CD14-positive monocyte (primary cell): ENCODE results near the gene MARCHF3. TPM values are rescaled to one million over a fixed set of nuclear protein-coding genes. Genes with fewer than 3 reads are reported as not detected.
"Not testable (repeated sequence)": the region's sequence is repeated elsewhere in the genome, so short reads cannot be mapped to it uniquely, and the experiment has no call there.

Source experiments
- DNase-seq, 3 donors: peaks; one replicate each; pipeline ENCODE4 v3.0.0-alpha.2; 2011 to 2022
- H2AFZ ChIP-seq: 2 replicates; pipeline ENCODE4 v1.6.0; 2012; ENCODE audit warnings: mild to moderate bottlenecking, low read depth, low read length, inconsistent platforms; ENCODE audit not compliant: insufficient read depth, poor library complexity, severe bottlenecking
- H3K27ac ChIP-seq, 2 donors: 1 replicate in 1 of 2; 2 replicates in 1 of 2; pipeline ENCODE4 v1.5.1; 2012 to 2013; ENCODE audit warnings: low read length in 2 of 2, control low read depth in 1 of 2, inconsistent platforms in 1 of 2, low read depth in 1 of 2, mild to moderate bottlenecking in 1 of 2
- H3K27me3 ChIP-seq, 2 donors: one replicate each; pipeline versions ENCODE4 v1.6.0 to v1.6.1; 2011 to 2013; ENCODE audit warnings: low read length in 2 of 2; ENCODE audit not compliant: control insufficient read depth in 2 of 2, insufficient read depth in 2 of 2
- H3K36me3 ChIP-seq, 2 donors: replicated peaks in 1 of 2; 1 replicate in 1 of 2; 2 replicates in 1 of 2; pipeline versions ENCODE4 v1.5.1 to v1.6.1; 2012 to 2013; ENCODE audit warnings: low read length in 2 of 2, control low read depth in 1 of 2, inconsistent platforms in 1 of 2, mild to moderate bottlenecking in 1 of 2; ENCODE audit not compliant: insufficient read depth in 2 of 2, control insufficient read depth in 1 of 2
- H3K4me1 ChIP-seq, 2 donors: 1 replicate in 1 of 2; 2 replicates in 1 of 2; pipeline versions ENCODE4 v1.5.1 to v1.6.1; 2012 to 2013; ENCODE audit warnings: low read length in 2 of 2, control low read depth in 1 of 2, inconsistent platforms in 1 of 2, mild to moderate bottlenecking in 1 of 2, moderate library complexity in 1 of 2; ENCODE audit not compliant: insufficient read depth in 2 of 2, control insufficient read depth in 1 of 2
- H3K4me2 ChIP-seq: replicated peaks from 2 replicates; pipeline ENCODE3; 2012; ENCODE audit warnings: low read length, moderate library complexity, mild to moderate bottlenecking; ENCODE audit not compliant: poor library complexity, severe bottlenecking; ENCODE audit errors: extremely low read depth
- H3K4me3 ChIP-seq, 3 experiments: fragments of 200-600 bp in 1 of 3; sonication (generic) in 1 of 3; replicated peaks in 1 of 3; 1 replicate in 2 of 3; 2 replicates in 1 of 3; pipeline ENCODE4 v1.5.1; 2011 to 2013; ENCODE audit warnings: low read length in 3 of 3, mild to moderate bottlenecking in 3 of 3, control low read depth in 2 of 3, low read depth in 2 of 3, inconsistent platforms in 1 of 3, moderate library complexity in 1 of 3
- H3K79me2 ChIP-seq: 2 replicates; pipeline ENCODE4 v1.6.0; 2012; ENCODE audit warnings: mild to moderate bottlenecking, control low read depth, inconsistent platforms, low read length, moderate library complexity; ENCODE audit not compliant: insufficient read depth
- H3K9ac ChIP-seq: 2 replicates; pipeline ENCODE4 v1.6.0; 2017; ENCODE audit warnings: low read length, mild to moderate bottlenecking; ENCODE audit not compliant: insufficient read depth, poor library complexity, severe bottlenecking
- H3K9me3 ChIP-seq, 2 donors: replicated peaks in 1 of 2; 1 replicate in 1 of 2; 2 replicates in 1 of 2; pipeline versions ENCODE4 v1.5.1 to v1.6.1; 2012 to 2013; ENCODE audit warnings: low read length in 2 of 2, control low read depth in 1 of 2; ENCODE audit not compliant: control insufficient read depth in 1 of 2, insufficient read depth in 1 of 2
- H4K20me1 ChIP-seq: 2 replicates; pipeline ENCODE4 v1.6.0; 2012; ENCODE audit warnings: mild to moderate bottlenecking, low read length, control low read depth, moderate library complexity; ENCODE audit not compliant: insufficient read depth
- H3K27ac Mint-ChIP-seq, 7 donors: one replicate each; pipeline ENCODE4 v1.8.0; 2020; ENCODE audit warnings: mild to moderate bottlenecking in 7 of 7, mixed read lengths in 7 of 7, moderate library complexity in 6 of 7, inconsistent platforms in 2 of 7
- H3K27me3 Mint-ChIP-seq, 3 donors: one replicate each; pipeline ENCODE4 v1.8.0; 2021 to 2022; ENCODE audit warnings: low read depth in 3 of 3, mild to moderate bottlenecking in 3 of 3, mixed read lengths in 3 of 3, moderate library complexity in 3 of 3, inconsistent platforms in 1 of 3
- H3K36me3 Mint-ChIP-seq, 2 donors: one replicate each; pipeline ENCODE4 v1.8.0; 2020; ENCODE audit warnings: mixed read lengths in 2 of 2, inconsistent platforms in 1 of 2, mild to moderate bottlenecking in 1 of 2
- H3K4me1 Mint-ChIP-seq: one replicate; pipeline ENCODE4 v1.8.0; 2020; ENCODE audit warnings: mild to moderate bottlenecking, mixed read lengths
- H3K4me3 Mint-ChIP-seq, 2 donors: one replicate each; pipeline ENCODE4 v1.8.0; 2020; ENCODE audit warnings: mild to moderate bottlenecking in 2 of 2, mixed read lengths in 2 of 2, moderate library complexity in 1 of 2
- H3K9me3 Mint-ChIP-seq, 7 donors: one replicate each; pipeline ENCODE4 v1.8.0; 2020 to 2022; ENCODE audit warnings: mixed read lengths in 7 of 7, mild to moderate bottlenecking in 6 of 7, moderate library complexity in 6 of 7, inconsistent platforms in 2 of 7
- CTCF ChIP-seq: fragments of 200-600 bp; IDR thresholded peaks from one replicate; pipeline ENCODE4 v1.8.0; 2022; ENCODE audit warnings: antibody characterized with exemption, mild to moderate bottlenecking
- WGBS: methylation state at CpG from one replicate; pipeline ENCODE4 v1.1.5; 2013; ENCODE audit warnings: missing lambda C conversion rate; ENCODE audit not compliant: insufficient coverage; 5-methylcytosine and 5-hydroxymethylcytosine counted together
- intact Hi-C, 2 donors: fragments of 100-400 bp; cut with micrococcal nuclease; formaldehyde crosslinking; loops; one replicate each; pipeline versions ENCODE4 v1.15.0 to v1.15.1; 2023
- polyA plus RNA-seq, 3 donors: library from polyadenylated mRNA; depleted of rRNA in 1 of 3; unstranded in 2 of 3; stranded (reverse) in 1 of 3; fragments of 300-500 nt in 2 of 3; fragments of >200 nt in 1 of 3; fragmentation: Illumina TruSeq in 2 of 3; gene quantifications; 1 replicate in 2 of 3; 2 replicates in 1 of 3; pipeline ENCODE4 v1.2.3, GENCODE V29; 2012 to 2021

Gene MARCHF3
- polyA plus RNA-seq, 3 donors, result 0.88 to 1.6 (median 0.96) TPM

GRCh38 chr5:126854526-126855110, 175.7 kb downstream of the MARCHF3 start:
- Histone ChIP-seq H3K4me2 (no peak overlapping the region), H3K27ac (no peak overlapping the region), H2AFZ (no peak overlapping the region), H3K36me3 (peaks cover 6 to 36% of the 10 kb centered on the region in 2 donors), H3K4me1 (no peaks in the 10 kb centered on the region), H3K4me3 (no peak overlapping the region), H4K20me1 (no peaks in the 10 kb centered on the region), H3K9me3 (peaks cover 0 to 6% of the 10 kb centered on the region in 2 donors), H3K79me2 (no peaks in the 10 kb centered on the region), H3K9ac (no peak overlapping the region), H3K27me3 (no peaks in the 10 kb centered on the region)
- Mint-ChIP-seq H3K36me3 (peaks cover 39 to 74% of the 10 kb centered on the region in 2 donors), H3K27me3 (peaks cover 0 to 7% (median 1%) of the 10 kb centered on the region in 3 donors), H3K4me1 (no peaks in the 10 kb centered on the region), H3K9me3 (peaks cover 3 to 10% (median 6%) of the 10 kb centered on the region in 7 donors), H3K4me3 (no peak overlapping the region), H3K27ac (no peak overlapping the region)
- TF ChIP-seq CTCF, result no peak
- intact Hi-C loops, result no loop called here
- DNase-seq, result no peak
- 95% methylated on average over 29 of the region's 35 CpGs for WGBS

- H3K4me3 ChIP-seq, H3K79me2 ChIP-seq, H3K4me1 ChIP-seq, H3K27me3 ChIP-seq, H2AFZ ChIP-seq, intact Hi-C loops, H3K4me1 Mint-ChIP-seq, H4K20me1 ChIP-seq, H3K4me2 ChIP-seq, H3K9me3 ChIP-seq, DNase-seq, H3K27me3 Mint-ChIP-seq, H3K27ac ChIP-seq, H3K9ac ChIP-seq: not testable (repeated sequence)
- peaks cover 6 to 36% of the 10 kb centered on the region in 2 donors for H3K36me3 ChIP-seq
- Mint-ChIP-seq H3K27ac (peak overlapping the region in 2 of 7 donors; percentile 15 to 18), H3K4me3 (peak overlapping the region in 1 of 2 donors; percentile 47), H3K9me3 (peaks cover 3 to 10% (median 6%) of the 10 kb centered on the region in 7 donors), H3K36me3 (peaks cover 38 to 67% of the 10 kb centered on the region in 2 donors)
- WGBS, result 93% methylated on average over 17 of the region's 27 CpGs
Measured at GRCh38 chr5:126853541-126854307, 176.6 kb downstream of the MARCHF3 start.
